Thoracic aorta (tissue), 2 donors: Measurements from ENCODE around the gene PSMD5. TPM values are rescaled to one million over a fixed set of nuclear protein-coding genes. Genes with fewer than 3 reads are reported as not detected.
A peak's percentile ranks its signal among the peaks of the same experiment; 100 is the strongest.

ENCODE experiments used
- ATAC-seq: fragments of 150-250 bp; one replicate; pipeline ENCODE4 v1.8.0; 2017; ENCODE audit warnings: low read depth; ENCODE audit not compliant: insufficient number of reproducible peaks, low FRiP score
- DNase-seq: peaks from one replicate; pipeline ENCODE4 v3.0.0-alpha.2; 2020; ENCODE audit warnings: low spot score
- H3K27ac ChIP-seq, 2 donors: fragments of 200-600 bp; sonication (generic); 1 replicate in 1 of 2; 2 replicates in 1 of 2; pipeline ENCODE4 v1.5.1; 2016; ENCODE audit warnings: mild to moderate bottlenecking in 2 of 2, moderate library complexity in 2 of 2
- H3K27me3 ChIP-seq: fragments of 200-600 bp; sonication (generic); replicated peaks from 2 replicates; pipeline ENCODE4 v1.6.0; 2016; ENCODE audit warnings: mild to moderate bottlenecking; ENCODE audit not compliant: insufficient read depth
- H3K36me3 ChIP-seq: fragments of 200-600 bp; sonication (generic); one replicate; pipeline ENCODE4 v1.5.1; 2016
- H3K4me1 ChIP-seq, 2 donors: fragments of 200-600 bp; sonication (generic); 1 replicate in 1 of 2; 2 replicates in 1 of 2; pipeline versions ENCODE4 v1.5.1 to v1.6.0; 2016; ENCODE audit warnings: low read depth in 2 of 2, mild to moderate bottlenecking in 1 of 2; ENCODE audit not compliant: control insufficient read depth in 1 of 2
- H3K4me3 ChIP-seq: fragments of 200-600 bp; sonication (generic); 2 replicates; pipeline ENCODE4 v1.5.1; 2016; ENCODE audit warnings: mild to moderate bottlenecking
- H3K9me3 ChIP-seq: fragments of 200-600 bp; sonication (generic); 2 replicates; pipeline ENCODE4 v1.5.1; 2016
- total RNA-seq, 2 donors: library from RNA; depleted of rRNA; stranded (reverse); fragments of >200 nt; gene quantifications; one replicate each; pipeline versions ENCODE4 v1.1.0 to v1.2.3, GENCODE V29; 2016
- TF ChIP-seq, protein P1 (sequence below): fragments of 200-600 bp; sonication (generic); IDR thresholded peaks from one replicate; pipeline ENCODE4 v1.5.1; 2019; ENCODE audit warnings: antibody characterized with exemption

PSMD5 gene
- total RNA-seq, 2 donors from 2014 or later, result 19.4 to 55.7 TPM

DNA sequence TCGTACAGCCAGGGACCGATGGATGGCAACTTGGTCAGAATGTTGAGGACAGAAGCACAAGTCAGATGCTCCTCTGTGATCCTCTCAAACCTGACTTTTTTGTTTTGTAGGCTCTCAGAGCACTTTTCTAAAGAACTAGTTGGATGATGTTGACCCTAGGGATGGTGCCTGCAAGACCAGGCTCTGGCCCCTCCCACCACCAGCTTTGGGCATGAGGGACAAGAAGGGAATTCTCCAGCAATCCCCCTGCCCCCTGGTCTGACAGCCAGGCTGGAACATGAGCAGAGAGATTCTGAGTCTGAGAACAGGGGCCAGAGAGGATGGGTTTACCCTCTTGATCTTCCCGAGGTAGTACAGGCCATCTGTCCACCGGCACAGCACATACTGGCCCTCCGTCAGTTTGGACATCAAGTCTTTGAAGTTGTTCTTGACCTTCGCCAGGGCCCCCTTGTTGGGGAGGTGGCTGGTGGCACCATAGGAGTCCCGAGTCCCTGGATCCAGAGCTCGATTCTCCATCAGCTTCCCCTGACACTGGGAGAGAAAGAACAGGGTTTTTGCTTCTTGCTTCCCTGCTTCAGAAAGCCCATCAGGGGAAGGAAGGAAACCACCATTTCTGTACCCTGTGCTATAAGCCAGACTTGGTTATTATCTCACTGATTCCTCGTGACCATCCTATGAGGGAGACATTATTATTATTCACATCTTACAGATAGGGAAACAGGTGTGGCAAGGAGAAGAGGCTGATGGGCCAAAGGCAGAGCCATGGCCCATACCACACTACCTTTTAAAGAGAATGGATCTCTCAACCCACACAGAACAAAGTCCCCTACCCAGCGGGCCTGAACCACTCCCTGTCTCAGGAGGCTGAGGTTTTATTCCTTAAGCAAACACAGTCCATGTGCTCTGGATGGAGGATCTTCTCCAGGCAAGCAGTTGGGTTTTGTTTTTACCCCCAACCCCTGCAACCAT lies 31.8 kb upstream of the PSMD5 start:
- ATAC-seq, result no peak
- H3K27ac ChIP-seq, result peak overlapping the region; percentile 99 to 100
- DNase-seq, result no peak
- H3K27me3 ChIP-seq, result no peaks in the 10 kb centered on the region
- H3K4me3 ChIP-seq, result no peak overlapping the region
- TF ChIP-seq, protein P1, sequence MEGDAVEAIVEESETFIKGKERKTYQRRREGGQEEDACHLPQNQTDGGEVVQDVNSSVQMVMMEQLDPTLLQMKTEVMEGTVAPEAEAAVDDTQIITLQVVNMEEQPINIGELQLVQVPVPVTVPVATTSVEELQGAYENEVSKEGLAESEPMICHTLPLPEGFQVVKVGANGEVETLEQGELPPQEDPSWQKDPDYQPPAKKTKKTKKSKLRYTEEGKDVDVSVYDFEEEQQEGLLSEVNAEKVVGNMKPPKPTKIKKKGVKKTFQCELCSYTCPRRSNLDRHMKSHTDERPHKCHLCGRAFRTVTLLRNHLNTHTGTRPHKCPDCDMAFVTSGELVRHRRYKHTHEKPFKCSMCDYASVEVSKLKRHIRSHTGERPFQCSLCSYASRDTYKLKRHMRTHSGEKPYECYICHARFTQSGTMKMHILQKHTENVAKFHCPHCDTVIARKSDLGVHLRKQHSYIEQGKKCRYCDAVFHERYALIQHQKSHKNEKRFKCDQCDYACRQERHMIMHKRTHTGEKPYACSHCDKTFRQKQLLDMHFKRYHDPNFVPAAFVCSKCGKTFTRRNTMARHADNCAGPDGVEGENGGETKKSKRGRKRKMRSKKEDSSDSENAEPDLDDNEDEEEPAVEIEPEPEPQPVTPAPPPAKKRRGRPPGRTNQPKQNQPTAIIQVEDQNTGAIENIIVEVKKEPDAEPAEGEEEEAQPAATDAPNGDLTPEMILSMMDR, result no peak
- H3K4me1 ChIP-seq, result peaks cover 4 to 34% of the 10 kb centered on the region in 2 donors
- no peaks in the 10 kb centered on the region for H3K9me3 ChIP-seq
- H3K36me3 ChIP-seq, result peaks cover 17% of the 10 kb centered on the region

- Histone ChIP-seq H3K4me1 (peaks cover 6 to 35% of the 10 kb centered on the region in 2 donors), H3K27ac (peak overlapping the region in 1 of 2 donors; percentile 100), H3K27me3 (no peaks in the 10 kb centered on the region), H3K36me3 (peaks cover 17% of the 10 kb centered on the region), H3K4me3 (no peak overlapping the region), H3K9me3 (no peaks in the 10 kb centered on the region)
- TF ChIP-seq, protein P1, result no peak
- no peak for DNase-seq
- ATAC-seq, result no peak
Observed at GRCh38 chr9:120873512-120873911, 30.8 kb upstream of the PSMD5 start.

DNA sequence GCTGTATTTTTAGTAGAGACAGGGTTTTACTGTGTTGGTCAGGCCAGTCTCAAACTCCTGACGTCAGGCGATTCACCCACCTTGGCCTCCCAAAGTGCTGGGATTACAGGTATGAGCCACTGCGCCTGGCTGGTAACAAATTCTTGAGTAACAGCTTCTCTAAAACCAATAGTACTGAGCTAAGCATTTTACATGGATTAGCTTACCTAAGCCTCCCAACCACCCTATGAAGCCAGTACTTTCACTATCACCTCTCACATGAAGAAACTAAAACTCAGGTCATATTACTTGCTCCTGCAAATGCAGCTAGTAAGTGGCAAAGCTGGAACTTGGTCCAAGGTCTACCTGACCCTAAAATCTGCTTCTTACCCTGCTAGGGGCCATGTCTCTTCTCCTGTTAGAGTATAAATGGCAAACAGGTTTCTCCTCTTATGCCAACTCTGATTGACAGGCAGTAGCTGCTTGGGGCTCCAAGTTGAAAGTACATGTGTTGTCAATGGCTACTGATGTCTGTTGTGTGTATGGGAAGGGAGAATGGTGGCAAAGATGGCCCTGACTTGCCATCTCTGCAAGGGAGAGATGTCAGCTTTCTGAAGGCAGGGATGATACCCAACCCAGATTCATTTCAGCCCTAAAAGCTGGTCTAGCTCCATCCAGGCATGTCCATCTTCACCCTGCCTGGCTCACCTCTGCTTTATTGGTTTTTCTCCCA lies 30.2 kb upstream of the PSMD5 start:
- no peak for ATAC-seq
- Histone ChIP-seq H3K36me3 (peaks cover 17% of the 10 kb centered on the region), H3K9me3 (no peaks in the 10 kb centered on the region), H3K27me3 (no peaks in the 10 kb centered on the region), H3K4me1 (peaks cover 6 to 35% of the 10 kb centered on the region in 2 donors), H3K27ac (peak overlapping the region in 1 of 2 donors; percentile 100), H3K4me3 (no peak overlapping the region)
- TF ChIP-seq, protein P1, result no peak
- no peak for DNase-seq

DNA sequence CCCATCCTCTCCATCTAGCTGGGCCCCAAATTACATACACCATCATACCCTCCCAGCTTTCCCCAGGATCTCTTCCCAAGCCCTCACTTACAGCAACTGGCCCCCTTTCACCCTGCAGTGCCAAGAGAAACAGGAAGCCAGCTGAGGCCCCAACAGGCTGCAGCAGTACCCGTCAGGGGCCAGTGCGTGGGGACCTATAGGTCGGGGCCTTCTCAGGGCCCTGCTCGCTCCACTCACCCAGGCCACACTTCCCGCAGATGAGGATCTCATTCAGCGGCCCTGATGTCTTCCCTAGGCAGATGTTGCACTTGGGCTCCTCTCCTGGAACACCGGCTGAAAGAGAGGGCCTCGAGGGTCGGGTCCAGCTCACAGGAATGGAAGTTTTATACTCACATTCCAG lies 27.5 kb upstream of the PSMD5 start:
- no peaks in the 10 kb centered on the region for H3K27me3 ChIP-seq
- H3K36me3 ChIP-seq, result peaks cover 31% of the 10 kb centered on the region
- H3K4me3 ChIP-seq, result no peak overlapping the region
- no peaks in the 10 kb centered on the region for H3K9me3 ChIP-seq
- peaks cover 4 to 23% of the 10 kb centered on the region in 2 donors for H3K4me1 ChIP-seq
- TF ChIP-seq, protein P1, result no peak
- DNase-seq (no peak), ATAC-seq (no peak)
- peak overlapping the region; percentile 71 to 82 for H3K27ac ChIP-seq

DNA sequence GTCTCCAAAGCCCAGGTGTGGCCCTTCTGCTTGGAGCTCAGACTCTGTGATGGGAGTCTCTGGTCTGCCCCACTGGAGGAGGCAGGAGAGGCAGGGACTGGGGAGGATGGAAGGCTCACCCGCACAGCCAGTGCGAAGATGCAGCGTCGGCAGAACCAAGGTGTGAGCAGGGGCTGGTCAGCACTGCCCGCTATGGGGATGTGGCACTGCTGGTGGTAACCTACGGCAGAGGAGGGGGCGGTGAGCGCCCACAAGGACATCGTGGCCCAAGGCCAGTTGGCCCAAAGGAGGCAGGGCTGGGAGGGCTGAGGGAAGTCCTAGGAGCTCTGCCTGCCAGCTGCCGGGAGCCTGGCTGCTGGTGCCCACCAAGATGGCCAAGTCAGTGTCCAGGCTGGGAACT lies 27.0 kb upstream of the PSMD5 start:
- H3K27ac ChIP-seq, result peak overlapping the region; percentile 71 to 82
- peaks cover 4 to 22% of the 10 kb centered on the region in 2 donors for H3K4me1 ChIP-seq
- no peaks in the 10 kb centered on the region for H3K27me3 ChIP-seq
- TF ChIP-seq, protein P1, result no peak
- H3K9me3 ChIP-seq, result no peaks in the 10 kb centered on the region
- peak overlapping the region; percentile 74 for H3K4me3 ChIP-seq
- DNase-seq (no peak), ATAC-seq (no peak)
- peaks cover 33% of the 10 kb centered on the region for H3K36me3 ChIP-seq
